ENCODE data around the gene CFAP61.

CFAP61 gene

GRCh38 chr20:20304942-20305341 is 252.6 kb downstream of the CFAP61 start:
- no peak for TF ChIP-seq GATA3 (IDR thresholded peaks at IDR 0.05; ENCODE audit: low read depth, low read length)
- TF ChIP-seq GATA2 (IDR thresholded peaks at IDR 0.05; ENCODE audit: low read depth, low read length): no peak

DNA sequence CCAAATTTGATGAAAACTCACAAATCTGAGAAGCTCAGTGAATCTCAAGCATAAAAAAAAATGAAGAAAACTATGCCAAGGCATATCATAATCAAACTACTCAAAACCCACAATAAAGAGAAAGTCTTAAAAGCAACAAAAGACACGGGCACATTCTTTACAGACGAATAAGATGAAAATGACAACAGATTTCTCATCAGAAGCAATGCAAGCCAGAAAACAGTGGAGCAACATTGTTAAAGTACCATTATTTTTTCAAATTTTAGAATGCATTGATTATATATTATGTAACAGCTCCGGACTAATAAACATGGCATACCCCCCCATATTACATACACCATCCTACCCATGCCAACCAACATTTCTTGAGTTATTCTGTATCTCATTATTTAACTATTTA is 260.2 kb downstream of the CFAP61 start:
- no peak for TF ChIP-seq GATA3 (IDR thresholded peaks at IDR 0.05; ENCODE audit: low read depth, low read length)
- no peak for TF ChIP-seq GATA2 (IDR thresholded peaks at IDR 0.05; ENCODE audit: low read depth, low read length)

DNA sequence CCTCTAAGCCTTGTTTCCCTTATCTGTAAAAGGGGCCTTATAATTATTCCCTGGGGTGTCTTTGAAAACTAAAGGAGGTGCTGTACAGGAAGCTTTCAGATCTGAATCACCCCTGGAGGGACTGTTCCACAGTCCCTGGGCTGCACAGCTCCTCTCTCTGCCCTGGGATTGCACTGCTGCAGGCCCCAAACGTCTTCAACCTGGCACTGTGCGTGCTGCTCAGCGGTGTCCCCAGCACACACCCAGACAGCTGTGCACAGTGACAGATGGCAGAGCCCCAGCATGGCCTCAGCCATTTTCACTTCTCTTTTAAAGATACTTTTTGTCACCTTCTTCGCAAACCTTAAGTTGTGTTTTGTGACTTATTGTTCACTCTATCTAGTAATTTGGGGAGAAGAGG is 264.9 kb downstream of the CFAP61 start:
- TF ChIP-seq GATA3 (IDR thresholded peaks at IDR 0.05; ENCODE audit: low read depth, low read length) (no peak), GATA2 (IDR thresholded peaks at IDR 0.05; ENCODE audit: low read depth, low read length) (no peak)

- TF ChIP-seq GATA3 (IDR thresholded peaks at IDR 0.05; ENCODE audit: low read depth, low read length) (no peak), GATA2 (IDR thresholded peaks at IDR 0.05; ENCODE audit: low read depth, low read length) (no peak)
Observed at GRCh38 chr20:20317621-20318364, 265.5 kb downstream of the CFAP61 start.

DNA sequence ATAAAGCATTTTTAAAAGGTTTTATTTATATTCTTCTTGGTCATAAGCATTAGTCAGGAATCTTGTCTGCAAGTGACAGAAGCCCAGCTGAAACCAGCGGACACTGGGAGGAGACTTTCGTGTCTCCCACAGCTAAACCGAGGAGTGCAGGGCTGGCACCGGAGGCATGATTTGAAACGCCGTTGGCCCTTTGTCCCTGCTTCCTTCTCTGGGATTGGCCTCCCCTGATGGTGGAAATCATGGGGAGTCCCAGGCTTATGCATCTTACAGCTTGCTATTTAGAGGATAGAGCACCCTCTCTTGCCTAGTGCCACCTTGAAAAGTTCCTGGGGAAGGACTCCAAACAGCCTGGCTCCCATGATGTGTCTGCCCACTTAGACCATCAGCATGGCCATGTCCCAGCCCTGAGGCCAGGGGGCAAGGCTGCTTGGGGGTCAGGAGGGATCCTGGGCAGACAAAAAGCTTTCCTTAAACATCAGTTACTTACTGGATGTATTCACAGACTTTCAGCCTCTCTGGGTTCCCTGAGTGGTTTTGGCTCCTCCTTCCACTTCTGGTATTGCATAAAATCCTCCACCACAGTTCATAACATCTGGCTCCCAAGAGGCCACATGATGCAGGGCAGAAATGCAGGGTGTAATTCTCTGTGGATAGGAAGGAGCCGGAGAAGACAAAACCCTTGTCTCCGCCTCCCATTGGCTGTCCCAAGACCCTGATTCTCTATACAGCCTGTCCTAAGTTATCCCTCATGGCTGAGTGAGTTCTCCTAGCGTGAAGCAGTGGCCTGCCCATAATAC is 266.2 kb downstream of the CFAP61 start:
- TF ChIP-seq GATA3 (IDR thresholded peaks at IDR 0.05; ENCODE audit: low read depth, low read length) (no peak), GATA2 (IDR thresholded peaks at IDR 0.05; ENCODE audit: low read depth, low read length) (no peak)

- TF ChIP-seq GATA2 (IDR thresholded peaks at IDR 0.05; ENCODE audit: low read depth, low read length): no peak
- no peak for TF ChIP-seq GATA3 (IDR thresholded peaks at IDR 0.05; ENCODE audit: low read depth, low read length)
Observed at GRCh38 chr20:20321134-20321533, 268.8 kb downstream of the CFAP61 start.

DNA sequence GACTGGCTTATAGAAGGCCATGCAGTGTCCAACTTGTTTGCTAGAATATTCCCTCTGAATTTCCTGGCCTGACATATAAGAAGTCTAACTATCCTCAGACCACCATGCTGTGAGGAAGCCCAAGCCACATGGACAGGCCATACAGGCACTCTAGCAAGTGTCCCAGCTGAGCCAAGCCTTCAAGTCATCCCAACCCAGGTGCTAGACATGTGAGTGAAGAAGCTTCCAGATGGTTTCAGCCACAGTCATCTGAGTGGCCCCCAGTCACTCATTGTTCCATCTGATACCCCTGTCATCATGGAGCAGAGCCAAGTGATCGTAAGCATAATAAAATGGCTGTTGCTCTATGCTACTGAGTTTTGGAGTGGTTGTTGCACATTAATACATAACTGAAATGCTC is 269.6 kb downstream of the CFAP61 start:
- no peak for TF ChIP-seq GATA3 (IDR thresholded peaks at IDR 0.05; ENCODE audit: low read depth, low read length)
- no peak for TF ChIP-seq GATA2 (IDR thresholded peaks at IDR 0.05; ENCODE audit: low read depth, low read length)

DNA sequence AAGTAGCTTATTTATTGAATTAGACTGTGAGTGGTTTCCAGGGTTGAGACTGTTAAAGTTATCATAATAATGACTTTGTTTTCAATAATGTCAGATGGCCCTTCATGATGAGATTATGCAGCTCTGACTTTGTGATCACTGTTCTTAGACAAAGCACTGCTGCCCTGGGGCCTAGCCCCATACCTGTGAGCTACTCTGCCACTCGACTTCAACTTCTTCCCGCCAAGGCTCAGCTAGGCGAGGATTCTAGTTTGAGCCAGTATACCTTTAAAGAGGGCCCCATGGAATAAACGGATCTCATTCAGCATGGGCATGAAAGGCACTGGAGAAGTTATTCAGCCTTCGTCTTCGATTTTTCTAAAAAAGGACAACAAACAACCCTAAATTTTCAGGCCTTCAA is 270.6 kb downstream of the CFAP61 start:
- no peak for TF ChIP-seq GATA3 (IDR thresholded peaks at IDR 0.05; ENCODE audit: low read depth, low read length)
- TF ChIP-seq GATA2 (IDR thresholded peaks at IDR 0.05; ENCODE audit: low read depth, low read length): no peak

GRCh38 chr20:20327746-20328145 is 275.4 kb downstream of the CFAP61 start:
- no peak for TF ChIP-seq GATA2 (IDR thresholded peaks at IDR 0.05; ENCODE audit: low read depth, low read length)
- no peak for TF ChIP-seq GATA3 (IDR thresholded peaks at IDR 0.05; ENCODE audit: low read depth, low read length)

DNA sequence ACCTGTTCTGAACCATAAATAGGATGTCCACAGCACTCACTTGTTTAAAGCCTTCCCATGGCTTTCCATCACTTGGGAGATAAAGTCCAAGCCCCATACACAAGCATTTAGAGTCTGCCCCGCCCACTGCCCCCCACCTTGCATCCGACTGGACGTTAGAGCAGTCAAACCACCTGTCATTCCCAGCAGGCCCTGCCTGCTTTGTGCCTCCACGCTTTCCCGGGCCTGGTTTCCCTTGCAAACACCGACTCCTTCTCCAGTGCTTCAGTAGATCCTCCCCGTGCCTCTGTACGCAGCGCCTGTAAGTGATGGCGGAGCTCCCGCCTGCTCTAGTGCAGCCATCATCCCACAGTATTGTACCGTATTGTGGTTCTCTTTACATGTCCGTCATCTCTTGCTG is 277.2 kb downstream of the CFAP61 start:
- TF ChIP-seq GATA2 (IDR thresholded peaks at IDR 0.05; ENCODE audit: low read depth, low read length) (no peak), GATA3 (IDR thresholded peaks at IDR 0.05; ENCODE audit: low read depth, low read length) (no peak)

- TF ChIP-seq GATA2 (IDR thresholded peaks at IDR 0.05; ENCODE audit: low read depth, low read length) (no peak), GATA3 (IDR thresholded peaks at IDR 0.05; ENCODE audit: low read depth, low read length) (no peak)
Observed at GRCh38 chr20:20331156-20331555, 278.8 kb downstream of the CFAP61 start.

GRCh38 chr20:20331817-20332216 is 279.5 kb downstream of the CFAP61 start:
- TF ChIP-seq GATA2 (IDR thresholded peaks at IDR 0.05; ENCODE audit: low read depth, low read length) (no peak), GATA3 (IDR thresholded peaks at IDR 0.05; ENCODE audit: low read depth, low read length) (no peak)

- TF ChIP-seq GATA3 (IDR thresholded peaks at IDR 0.05; ENCODE audit: low read depth, low read length): no peak
- TF ChIP-seq GATA2 (IDR thresholded peaks at IDR 0.05; ENCODE audit: low read depth, low read length): no peak
Observed at GRCh38 chr20:20333866-20334265, 281.5 kb downstream of the CFAP61 start.

- TF ChIP-seq GATA3 (IDR thresholded peaks at IDR 0.05; ENCODE audit: low read depth, low read length) (no peak), GATA2 (IDR thresholded peaks at IDR 0.05; ENCODE audit: low read depth, low read length) (no peak)
Observed at GRCh38 chr20:20334489-20334888, 282.2 kb downstream of the CFAP61 start.

All from SH-SY5Y (cell line).